Progenitor cell of endocrine pancreas (in vitro differentiated cells): Measurements from ENCODE around the gene PTH2. TPM values are rescaled to one million over a fixed set of nuclear protein-coding genes. Genes with fewer than 3 reads are reported as not detected.

Experiments used
- DNase-seq: peaks from one replicate; pipeline ENCODE4 v3.0.0; 2021; ENCODE audit warnings: low spot score; ENCODE audit not compliant: unreplicated experiment
- H3K27ac Mint-ChIP-seq: 2 replicates; pipeline ENCODE4 v1.8.0; 2021; ENCODE audit warnings: mild to moderate bottlenecking, moderate library complexity, mixed read lengths
- H3K27me3 Mint-ChIP-seq: 2 replicates; pipeline ENCODE4 v1.8.0; 2021; ENCODE audit warnings: mixed read lengths
- H3K36me3 Mint-ChIP-seq: 2 replicates; pipeline ENCODE4 v1.8.0; 2022; ENCODE audit warnings: mixed read lengths; ENCODE audit not compliant: insufficient read depth
- H3K4me1 Mint-ChIP-seq: 2 replicates; pipeline ENCODE4 v1.8.0; 2021; ENCODE audit warnings: low read depth, mixed read lengths
- H3K4me3 Mint-ChIP-seq: 2 replicates; pipeline ENCODE4 v1.8.0; 2021; ENCODE audit warnings: low read depth, mild to moderate bottlenecking, moderate library complexity, mixed read lengths
- H3K9me3 Mint-ChIP-seq: 2 replicates; pipeline ENCODE4 v1.8.0; 2021; ENCODE audit warnings: low read depth, mixed read lengths
- CTCF ChIP-seq: fragments of 200-600 bp; sonication (generic); IDR thresholded peaks from one replicate; pipeline ENCODE4 v1.5.0; 2021; ENCODE audit warnings: antibody characterized with exemption, mild to moderate bottlenecking; ENCODE audit not compliant: unreplicated experiment
- total RNA-seq: library from RNA; stranded (reverse); gene quantifications from 2 replicates; pipeline ENCODE4 v1.2.1, GENCODE V29; 2021

The PTH2 gene
- total RNA-seq, 1 donor from 2014 or later: not detected

GRCh38 chr19:49391581-49392399 is 31.5 kb downstream of the PTH2 start:
- peak; percentile 65 for DNase-seq
- Mint-ChIP-seq H3K36me3 (no peaks in the 10 kb centered on the region), H3K9me3 (no peaks in the 10 kb centered on the region), H3K4me3 (no peak overlapping the region), H3K27me3 (peaks cover 27% of the 10 kb centered on the region), H3K27ac (no peak overlapping the region), H3K4me1 (no peaks in the 10 kb centered on the region)
- peak; percentile 91 for TF ChIP-seq CTCF

- no peak overlapping the region for H3K4me3 Mint-ChIP-seq
- DNase-seq: no peak
- H3K4me1 Mint-ChIP-seq: no peaks in the 10 kb centered on the region
- no peak overlapping the region for H3K27ac Mint-ChIP-seq
- peaks cover 27% of the 10 kb centered on the region for H3K27me3 Mint-ChIP-seq
- TF ChIP-seq CTCF: no peak
- no peaks in the 10 kb centered on the region for H3K9me3 Mint-ChIP-seq
- no peaks in the 10 kb centered on the region for H3K36me3 Mint-ChIP-seq
Measured at GRCh38 chr19:49390929-49391359, 32.3 kb downstream of the PTH2 start.

- Mint-ChIP-seq H3K36me3 (no peaks in the 10 kb centered on the region), H3K4me1 (no peaks in the 10 kb centered on the region), H3K27me3 (peaks cover 27% of the 10 kb centered on the region), H3K27ac (no peak overlapping the region), H3K4me3 (no peak overlapping the region), H3K9me3 (no peaks in the 10 kb centered on the region)
- no peak for TF ChIP-seq CTCF
- DNase-seq: no peak
Measured at GRCh38 chr19:49390131-49390928, 32.9 kb downstream of the PTH2 start.

- no peak for DNase-seq
- Mint-ChIP-seq H3K4me1 (no peaks in the 10 kb centered on the region), H3K4me3 (no peak overlapping the region), H3K27ac (no peak overlapping the region), H3K9me3 (no peaks in the 10 kb centered on the region), H3K36me3 (no peaks in the 10 kb centered on the region), H3K27me3 (peaks cover 27% of the 10 kb centered on the region)
- TF ChIP-seq CTCF: no peak
Measured at GRCh38 chr19:49389406-49389805, 33.8 kb downstream of the PTH2 start.

GRCh38 chr19:49387936-49388372 is 35.3 kb downstream of the PTH2 start, which contains the start of gene KASH5:
TSS of gene KASH5 (plus strand) at chr19:49388249. CDS start at chr19:49390884, 2,635 bp downstream.
- no peaks in the 10 kb centered on the region for H3K36me3 Mint-ChIP-seq
- no peak for DNase-seq
- H3K27me3 Mint-ChIP-seq: peaks cover 23% of the 10 kb centered on the region
- no peaks in the 10 kb centered on the region for H3K4me1 Mint-ChIP-seq
- TF ChIP-seq CTCF: no peak
- peaks cover 3% of the 10 kb centered on the region for H3K9me3 Mint-ChIP-seq
- H3K27ac Mint-ChIP-seq: no peak within 1 kb of the TSS
- no peak within 1 kb of the TSS for H3K4me3 Mint-ChIP-seq
